HFF-Myc (cell line): ENCODE measurements around the gene POC1A.

Experiments used
- DNase-seq: peaks from one replicate; pipeline ENCODE4 v3.0.0-alpha.2; 2011; ENCODE audit warnings: low read depth; ENCODE audit errors: extremely low read depth
- H3K4me3 ChIP-seq: replicated peaks from 2 replicates; pipeline ENCODE4 v1.5.1; 2011; ENCODE audit warnings: low read depth, mild to moderate bottlenecking, control low read depth, low read length
- TF ChIP-seq, protein P1 (sequence below): IDR thresholded peaks from 2 replicates; pipeline ENCODE4 v1.5.1; 2012; ENCODE audit warnings: mild to moderate bottlenecking, low read depth, low read length, control low read depth; ENCODE audit errors: missing control alignments

Gene POC1A

DNA sequence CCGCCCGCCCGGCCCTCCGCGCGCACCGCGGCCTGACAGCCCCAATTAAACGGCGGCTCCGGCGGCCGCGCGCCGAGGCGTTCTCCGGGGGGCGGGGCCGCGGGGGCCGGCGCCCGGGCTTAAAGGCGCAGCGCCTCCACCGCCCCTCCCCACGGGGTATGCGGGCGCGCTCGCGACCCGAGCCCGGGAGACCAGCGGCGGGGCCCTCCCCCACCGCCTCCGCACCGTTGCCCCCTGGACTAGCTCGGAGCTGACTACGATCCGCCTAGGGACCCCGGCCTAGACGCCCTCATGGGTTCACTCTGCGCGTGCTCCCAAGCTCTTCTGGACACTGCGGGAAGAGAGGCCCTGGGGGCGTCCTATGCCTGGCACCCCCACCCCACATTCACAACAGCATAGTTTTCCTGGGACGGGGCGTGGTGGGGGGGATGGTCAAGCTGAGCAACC, 97.7 kb downstream of the POC1A start, which contains the start of gene DUSP7:
TSS of gene DUSP7 (minus strand) at position 51 of the 447 bp plus-strand sequence. CDS start 205 bp downstream, outside the sequence.
- TF ChIP-seq, protein P1, sequence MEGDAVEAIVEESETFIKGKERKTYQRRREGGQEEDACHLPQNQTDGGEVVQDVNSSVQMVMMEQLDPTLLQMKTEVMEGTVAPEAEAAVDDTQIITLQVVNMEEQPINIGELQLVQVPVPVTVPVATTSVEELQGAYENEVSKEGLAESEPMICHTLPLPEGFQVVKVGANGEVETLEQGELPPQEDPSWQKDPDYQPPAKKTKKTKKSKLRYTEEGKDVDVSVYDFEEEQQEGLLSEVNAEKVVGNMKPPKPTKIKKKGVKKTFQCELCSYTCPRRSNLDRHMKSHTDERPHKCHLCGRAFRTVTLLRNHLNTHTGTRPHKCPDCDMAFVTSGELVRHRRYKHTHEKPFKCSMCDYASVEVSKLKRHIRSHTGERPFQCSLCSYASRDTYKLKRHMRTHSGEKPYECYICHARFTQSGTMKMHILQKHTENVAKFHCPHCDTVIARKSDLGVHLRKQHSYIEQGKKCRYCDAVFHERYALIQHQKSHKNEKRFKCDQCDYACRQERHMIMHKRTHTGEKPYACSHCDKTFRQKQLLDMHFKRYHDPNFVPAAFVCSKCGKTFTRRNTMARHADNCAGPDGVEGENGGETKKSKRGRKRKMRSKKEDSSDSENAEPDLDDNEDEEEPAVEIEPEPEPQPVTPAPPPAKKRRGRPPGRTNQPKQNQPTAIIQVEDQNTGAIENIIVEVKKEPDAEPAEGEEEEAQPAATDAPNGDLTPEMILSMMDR: no peak
- H3K4me3 ChIP-seq: peak within 1 kb of the TSS; percentile 99
- DNase-seq: no peak

DNA sequence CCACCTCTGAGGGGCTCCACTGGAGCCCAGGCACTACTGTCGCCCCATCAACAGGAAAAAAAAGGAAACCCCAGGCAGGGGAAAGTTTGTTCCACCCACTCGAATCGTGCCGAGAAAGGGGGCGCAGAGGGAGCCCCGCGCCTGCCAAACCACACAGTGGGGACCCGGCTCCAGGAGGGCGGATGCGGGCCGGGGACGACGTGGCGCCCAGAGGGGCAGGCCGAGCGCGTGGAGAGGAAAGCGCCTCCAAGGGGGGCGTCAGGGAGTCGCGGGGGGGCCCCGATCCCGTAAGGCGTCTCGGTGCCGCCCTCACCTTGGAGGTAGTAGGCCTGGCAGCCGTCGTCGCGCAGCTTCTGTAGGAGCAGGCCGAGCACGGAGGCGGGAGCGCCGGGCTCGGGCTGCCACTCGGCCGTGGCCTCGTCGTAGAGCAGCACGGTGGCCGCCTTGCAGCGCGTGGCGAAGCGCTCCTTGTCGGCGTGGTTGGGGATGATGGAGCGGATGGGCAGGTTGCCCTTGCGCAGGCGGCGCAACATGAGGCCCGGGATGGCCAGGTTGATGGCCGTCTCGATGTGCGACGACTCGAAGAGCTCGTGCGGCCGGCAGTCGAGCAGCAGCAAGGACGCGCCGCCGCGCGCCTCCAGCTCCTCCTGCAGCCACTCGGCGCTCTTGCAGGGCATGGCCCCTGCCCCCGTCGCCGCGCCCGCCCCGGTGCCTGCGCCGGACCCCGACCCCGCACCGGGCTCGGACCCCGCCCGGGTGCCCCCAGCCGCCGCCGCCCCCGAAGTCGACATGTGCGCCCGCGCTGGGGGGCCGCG, 98.5 kb downstream of the POC1A start:
- H3K4me3 ChIP-seq: peak overlapping the region; percentile 99
- DNase-seq: no peak
- TF ChIP-seq, protein P1: no peak

GRCh38 chr3:52054661-52055511, 99.3 kb downstream of the POC1A start:
- TF ChIP-seq, protein P1: peak; percentile 17
- peak overlapping the region; percentile 99 for H3K4me3 ChIP-seq
- DNase-seq: no peak

DNA sequence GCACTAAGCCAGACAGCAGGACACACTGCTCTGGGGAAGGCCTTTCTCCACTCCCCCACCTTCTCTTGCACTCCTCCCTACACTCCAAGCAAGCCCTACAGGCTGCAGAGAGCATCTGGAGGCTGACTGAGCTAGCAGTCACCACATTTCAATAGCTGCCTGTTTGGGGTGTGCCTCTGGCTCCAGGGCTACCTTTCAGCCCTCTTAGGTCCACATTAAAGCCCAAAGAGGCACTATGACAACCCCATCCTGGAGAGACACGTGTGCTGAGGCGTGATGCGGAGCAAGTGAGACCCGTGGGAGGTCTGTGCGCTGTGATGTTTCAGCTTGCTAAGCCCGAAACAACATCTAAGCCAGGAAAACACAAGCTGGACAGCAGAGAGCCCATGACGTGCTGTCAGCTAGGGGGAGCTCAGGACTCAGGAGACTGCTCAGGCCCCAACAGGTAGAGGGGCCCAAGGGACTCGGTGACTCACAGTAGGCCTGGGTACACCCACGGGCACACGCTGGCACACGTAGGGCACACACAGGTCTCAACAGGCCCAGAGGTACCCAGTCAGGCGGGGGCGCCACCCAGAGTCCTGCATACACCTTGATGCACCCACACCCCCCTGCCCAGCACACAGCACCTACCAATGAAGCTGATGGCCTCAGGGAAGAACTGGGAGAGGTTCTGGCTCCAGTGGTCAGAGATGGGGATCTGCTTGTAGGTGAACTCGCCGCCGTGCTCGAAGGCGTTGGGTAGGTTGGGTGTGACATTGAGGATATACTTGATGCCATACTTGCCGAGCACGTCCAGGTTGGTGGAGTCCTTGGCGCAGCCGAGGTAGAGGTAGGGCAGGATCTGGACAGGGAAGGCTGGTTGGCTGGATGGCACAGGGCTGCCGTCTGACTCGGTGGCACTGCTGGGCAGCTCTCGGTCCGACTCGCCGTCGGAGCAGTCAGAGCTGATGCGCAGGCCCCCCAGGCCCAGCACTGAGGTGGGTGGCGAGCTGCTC, 100.6 kb downstream of the POC1A start:
- TF ChIP-seq, protein P1: peak; percentile 35
- H3K4me3 ChIP-seq: peak overlapping the region; percentile 99
- DNase-seq: no peak

DNA sequence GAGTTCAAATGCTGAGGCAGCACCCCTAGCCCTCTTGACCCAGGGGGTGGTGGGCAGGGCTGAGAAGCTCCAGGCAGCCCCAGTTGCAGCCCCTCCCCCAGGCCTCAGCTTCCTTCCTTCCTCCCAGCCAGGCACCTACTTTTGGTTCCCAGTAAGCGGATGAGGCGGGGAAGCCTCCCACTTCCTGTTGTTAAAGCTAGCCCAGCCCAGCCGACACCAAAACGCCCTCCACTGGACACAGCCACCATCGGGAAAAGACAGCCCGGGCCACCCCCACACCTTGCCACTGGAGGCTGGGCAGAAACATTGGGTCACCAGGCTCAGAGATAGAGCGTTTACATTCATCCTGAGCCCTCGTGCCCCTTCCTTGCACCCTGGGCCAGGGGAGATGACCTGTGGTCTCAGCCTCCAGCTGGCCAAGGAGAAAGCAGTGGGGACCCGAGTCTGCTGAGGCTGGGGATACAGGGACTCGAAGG, 101.4 kb downstream of the POC1A start:
- TF ChIP-seq, protein P1: peak; percentile 54
- peak overlapping the region; percentile 99 for H3K4me3 ChIP-seq
- DNase-seq: no peak

GRCh38 chr3:52051444-52051843, 102.8 kb downstream of the POC1A start:
- peak overlapping the region; percentile 99 for H3K4me3 ChIP-seq
- TF ChIP-seq, protein P1: no peak
- no peak for DNase-seq
